Esophagus muscularis mucosa (tissue), 3 donors: ENCODE data around the gene AIM2.

Experiments
- POLR2AphosphoS5 ChIP-seq, 2 donors: sonication (generic); formaldehyde crosslinking; IDR thresholded peaks; one replicate each; pipeline ENCODE4 v1.6.1; 2017; ENCODE audit warnings: antibody characterized with exemption in 2 of 2
- TF ChIP-seq, protein P1 (sequence below), 3 experiments: fragments of 200-600 bp in 2 of 3; fragments of 450-650 bp in 1 of 3; sonication (generic) in 2 of 3; IDR thresholded peaks; one replicate each; pipeline ENCODE4 v1.5.1; 2017 to 2019; ENCODE audit warnings: antibody characterized with exemption in 3 of 3, mild to moderate bottlenecking in 2 of 3, moderate library complexity in 1 of 3

DNA sequence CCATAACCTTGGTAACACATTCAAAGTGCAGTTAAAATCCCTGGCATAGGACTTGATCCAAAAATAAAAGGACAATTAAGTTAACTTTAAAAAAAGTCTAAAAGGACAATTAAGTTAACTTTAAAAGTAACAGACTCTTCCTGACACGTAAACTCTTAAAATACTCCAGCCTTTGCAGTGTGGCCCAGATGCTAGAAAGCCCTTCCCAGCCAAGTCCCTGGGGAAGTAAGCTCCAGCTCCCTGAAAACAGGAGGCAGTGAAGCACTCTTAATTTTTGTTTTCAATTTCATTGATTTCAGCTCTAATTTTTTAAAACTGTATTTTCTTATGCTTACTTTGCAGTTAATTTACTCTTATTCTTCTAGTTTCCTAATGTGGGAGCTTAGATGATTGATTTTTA, 5.1 kb upstream of the AIM2 start:
- TF ChIP-seq, protein P1, sequence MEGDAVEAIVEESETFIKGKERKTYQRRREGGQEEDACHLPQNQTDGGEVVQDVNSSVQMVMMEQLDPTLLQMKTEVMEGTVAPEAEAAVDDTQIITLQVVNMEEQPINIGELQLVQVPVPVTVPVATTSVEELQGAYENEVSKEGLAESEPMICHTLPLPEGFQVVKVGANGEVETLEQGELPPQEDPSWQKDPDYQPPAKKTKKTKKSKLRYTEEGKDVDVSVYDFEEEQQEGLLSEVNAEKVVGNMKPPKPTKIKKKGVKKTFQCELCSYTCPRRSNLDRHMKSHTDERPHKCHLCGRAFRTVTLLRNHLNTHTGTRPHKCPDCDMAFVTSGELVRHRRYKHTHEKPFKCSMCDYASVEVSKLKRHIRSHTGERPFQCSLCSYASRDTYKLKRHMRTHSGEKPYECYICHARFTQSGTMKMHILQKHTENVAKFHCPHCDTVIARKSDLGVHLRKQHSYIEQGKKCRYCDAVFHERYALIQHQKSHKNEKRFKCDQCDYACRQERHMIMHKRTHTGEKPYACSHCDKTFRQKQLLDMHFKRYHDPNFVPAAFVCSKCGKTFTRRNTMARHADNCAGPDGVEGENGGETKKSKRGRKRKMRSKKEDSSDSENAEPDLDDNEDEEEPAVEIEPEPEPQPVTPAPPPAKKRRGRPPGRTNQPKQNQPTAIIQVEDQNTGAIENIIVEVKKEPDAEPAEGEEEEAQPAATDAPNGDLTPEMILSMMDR (IDR thresholded peaks at IDR 0.05), result no peak
- no peak for TF ChIP-seq POLR2AphosphoS5 (IDR thresholded peaks at IDR 0.05)
